ENCODE data around the gene ITGB6.
"Not testable (repeated sequence)": the region's sequence is repeated elsewhere in the genome, so short reads cannot be mapped to it uniquely, and the experiment has no call there.

ITGB6 gene

GRCh38 chr2:160141912-160142311 is 58.2 kb downstream of the ITGB6 start:
- no peak for DNase-seq (ENCODE audit: low read depth in 3 of 3, low spot score in 1 of 3)

GRCh38 chr2:160141419-160141818 is 58.7 kb downstream of the ITGB6 start:
- DNase-seq (ENCODE audit: low read depth in 3 of 3, low spot score in 1 of 3): no peak

- no peak for DNase-seq (ENCODE audit: low read depth in 3 of 3, low spot score in 1 of 3)
Observed at GRCh38 chr2:160140471-160140870, 59.6 kb downstream of the ITGB6 start.

- DNase-seq (ENCODE audit: low read depth in 3 of 3, low spot score in 1 of 3): no peak
Observed at GRCh38 chr2:160139991-160140390, 60.1 kb downstream of the ITGB6 start.

GRCh38 chr2:160139350-160139749 is 60.7 kb downstream of the ITGB6 start:
- no peak for DNase-seq (ENCODE audit: low read depth in 3 of 3, low spot score in 1 of 3)

- DNase-seq (ENCODE audit: low read depth in 3 of 3, low spot score in 1 of 3): no peak
Observed at GRCh38 chr2:160138406-160138805, 61.7 kb downstream of the ITGB6 start.

GRCh38 chr2:160137464-160137863 is 62.6 kb downstream of the ITGB6 start:
- DNase-seq (ENCODE audit: low read depth in 3 of 3, low spot score in 1 of 3): no peak

GRCh38 chr2:160132761-160133160 is 67.3 kb downstream of the ITGB6 start:
- DNase-seq (ENCODE audit: low read depth in 3 of 3, low spot score in 1 of 3): no peak

- no peak for DNase-seq (ENCODE audit: low read depth in 3 of 3, low spot score in 1 of 3)
Observed at GRCh38 chr2:160126756-160127155, 73.3 kb downstream of the ITGB6 start.

- DNase-seq (ENCODE audit: low read depth in 3 of 3, low spot score in 1 of 3): no peak
Observed at GRCh38 chr2:160126315-160126714, 73.8 kb downstream of the ITGB6 start.

GRCh38 chr2:160125828-160126227 is 74.2 kb downstream of the ITGB6 start:
- no peak for DNase-seq (ENCODE audit: low read depth in 3 of 3, low spot score in 1 of 3)

- no peak for DNase-seq (ENCODE audit: low read depth in 3 of 3, low spot score in 1 of 3)
Observed at GRCh38 chr2:160125366-160125765, 74.7 kb downstream of the ITGB6 start.

GRCh38 chr2:160124571-160124970 is 75.5 kb downstream of the ITGB6 start:
- DNase-seq (ENCODE audit: low read depth in 3 of 3, low spot score in 1 of 3): no peak

GRCh38 chr2:160114721-160115120 is 85.4 kb downstream of the ITGB6 start:
- not testable (repeated sequence) for DNase-seq (ENCODE audit: low read depth in 3 of 3, low spot score in 1 of 3)

- no peak for DNase-seq (ENCODE audit: low read depth in 3 of 3, low spot score in 1 of 3)
Observed at GRCh38 chr2:160114020-160114419, 86.1 kb downstream of the ITGB6 start.

- no peak for DNase-seq (ENCODE audit: low read depth in 3 of 3, low spot score in 1 of 3)
Observed at GRCh38 chr2:160111951-160112798, 87.9 kb downstream of the ITGB6 start.

- no peak for DNase-seq (ENCODE audit: low read depth in 3 of 3, low spot score in 1 of 3)
Observed at GRCh38 chr2:160110674-160111239, 89.3 kb downstream of the ITGB6 start.

GRCh38 chr2:160109939-160110673 is 90.0 kb downstream of the ITGB6 start:
- DNase-seq (ENCODE audit: low read depth in 3 of 3, low spot score in 1 of 3): peak in 1 of 3 donors; percentile 4

GRCh38 chr2:160109243-160109642 is 90.8 kb downstream of the ITGB6 start:
- DNase-seq (ENCODE audit: low read depth in 3 of 3, low spot score in 1 of 3): no peak

GRCh38 chr2:160108646-160109045 is 91.4 kb downstream of the ITGB6 start:
- no peak for DNase-seq (ENCODE audit: low read depth in 3 of 3, low spot score in 1 of 3)

GRCh38 chr2:160105366-160105765 is 94.7 kb downstream of the ITGB6 start:
- no peak for DNase-seq (ENCODE audit: low read depth in 3 of 3, low spot score in 1 of 3)

- no peak for DNase-seq (ENCODE audit: low read depth in 3 of 3, low spot score in 1 of 3)
Observed at GRCh38 chr2:160104115-160104514, 96.0 kb downstream of the ITGB6 start.

All from stimulated activated CD4-positive, alpha-beta T cell treated with anti-CD3 and anti-CD28 coated beads, TNF-alpha, amount 100 ng/mL, for 1 hour (primary cell).